ENCODE measurements around the gene C16orf96. TPM values are rescaled to one million over a fixed set of nuclear protein-coding genes. Genes with fewer than 3 reads are reported as not detected.

Gene C16orf96
- total RNA-seq, 1 experiment from 2014 or later: 0.15 TPM

DNA sequence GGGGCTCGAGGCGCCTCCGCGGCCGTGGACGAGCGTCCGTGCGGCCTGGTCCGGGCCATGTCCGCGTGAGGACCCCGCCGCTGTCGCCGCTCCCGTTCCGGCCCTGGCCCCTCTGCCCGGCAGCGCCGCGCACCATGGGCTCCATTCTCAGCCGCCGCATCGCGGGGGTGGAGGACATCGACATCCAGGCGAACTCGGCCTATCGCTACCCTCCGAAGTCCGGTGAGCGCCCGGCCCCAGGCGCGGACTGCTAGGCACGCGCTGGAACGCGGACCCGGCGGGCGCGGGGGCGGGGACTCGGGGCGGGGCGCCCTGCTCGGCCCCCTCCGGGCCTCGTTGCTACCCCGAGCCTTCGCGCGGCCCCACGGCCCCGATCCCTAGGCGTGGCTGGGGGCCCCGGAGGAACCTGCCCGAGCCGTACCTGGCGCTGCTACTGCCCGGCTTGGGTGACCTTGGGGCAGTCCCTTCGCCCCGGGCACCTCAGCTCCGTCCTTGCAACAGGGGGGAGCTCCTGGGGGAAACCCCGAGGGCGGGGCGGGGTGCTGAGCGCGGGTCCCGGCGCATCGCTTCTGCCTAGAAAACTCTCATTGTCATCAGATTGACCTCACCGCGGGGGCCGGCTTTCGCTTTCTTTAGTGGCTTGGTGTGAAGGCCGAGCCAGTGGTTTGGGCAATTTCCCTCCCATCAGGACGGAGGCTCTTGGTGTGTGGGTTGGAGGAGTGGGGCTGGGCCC lies 68.9 kb downstream of the C16orf96 start:
- Histone ChIP-seq H3K27ac (peak overlapping the region; percentile 20; the same call in 1 of the 2 replicates), H3K4me1 (replicated peaks; ENCODE audit: insufficient read depth) (peaks cover 7% of the 10 kb centered on the region), H3K27me3 (ENCODE audit: insufficient read depth, low read depth) (no peaks in the 10 kb centered on the region), H3K9me2 (ENCODE audit: insufficient read depth) (no peaks in the 10 kb centered on the region), H3F3A (ENCODE audit: insufficient read depth, low read depth) (peaks cover 6% of the 10 kb centered on the region; the same call in 1 of the 2 replicates), H3K9me3 (ENCODE audit: insufficient read depth, low read depth) (no peaks in the 10 kb centered on the region), H3K4me3 (peak overlapping the region; percentile 99), H2AFZ (peak overlapping the region; percentile 93), H3K36me3 (ENCODE audit: low read depth) (no peaks in the 10 kb centered on the region), H3K79me2 (ENCODE audit: low read depth) (peaks cover 52% of the 10 kb centered on the region), H4K20me1 (ENCODE audit: insufficient read depth) (peaks cover 25% of the 10 kb centered on the region), H3K4me2 (peak overlapping the region; percentile 97)
- ChIA-PET POLR2A (ENCODE audit: unreplicated experiment) (no interaction called here), CTCF (interaction anchor here (0.6 to 2.4 kb wide), 10 partner anchors 9 to 334 kb away, joined by 3 to 13 read pairs (median 4); no protein-coding TSS in a partner anchor)
- DNase-seq: peak in 1 of 2 experiments; percentile 55
- intact Hi-C loops (cut with micrococcal nuclease; ENCODE audit: unreplicated experiment): loop anchor here (1.0 kb wide), 2 partner anchors 56 to 108 kb away; no protein-coding TSS in a partner anchor
- TF ChIP-seq, protein P1, sequence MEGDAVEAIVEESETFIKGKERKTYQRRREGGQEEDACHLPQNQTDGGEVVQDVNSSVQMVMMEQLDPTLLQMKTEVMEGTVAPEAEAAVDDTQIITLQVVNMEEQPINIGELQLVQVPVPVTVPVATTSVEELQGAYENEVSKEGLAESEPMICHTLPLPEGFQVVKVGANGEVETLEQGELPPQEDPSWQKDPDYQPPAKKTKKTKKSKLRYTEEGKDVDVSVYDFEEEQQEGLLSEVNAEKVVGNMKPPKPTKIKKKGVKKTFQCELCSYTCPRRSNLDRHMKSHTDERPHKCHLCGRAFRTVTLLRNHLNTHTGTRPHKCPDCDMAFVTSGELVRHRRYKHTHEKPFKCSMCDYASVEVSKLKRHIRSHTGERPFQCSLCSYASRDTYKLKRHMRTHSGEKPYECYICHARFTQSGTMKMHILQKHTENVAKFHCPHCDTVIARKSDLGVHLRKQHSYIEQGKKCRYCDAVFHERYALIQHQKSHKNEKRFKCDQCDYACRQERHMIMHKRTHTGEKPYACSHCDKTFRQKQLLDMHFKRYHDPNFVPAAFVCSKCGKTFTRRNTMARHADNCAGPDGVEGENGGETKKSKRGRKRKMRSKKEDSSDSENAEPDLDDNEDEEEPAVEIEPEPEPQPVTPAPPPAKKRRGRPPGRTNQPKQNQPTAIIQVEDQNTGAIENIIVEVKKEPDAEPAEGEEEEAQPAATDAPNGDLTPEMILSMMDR (conservative IDR thresholded peaks at IDR 0.05): no peak
- no peak for TF ChIP-seq EZH2 (IDR thresholded peaks at IDR 0.05; ENCODE audit: low read depth)
- BruUV-seq (replicated peaks): no TSS peak

DNA sequence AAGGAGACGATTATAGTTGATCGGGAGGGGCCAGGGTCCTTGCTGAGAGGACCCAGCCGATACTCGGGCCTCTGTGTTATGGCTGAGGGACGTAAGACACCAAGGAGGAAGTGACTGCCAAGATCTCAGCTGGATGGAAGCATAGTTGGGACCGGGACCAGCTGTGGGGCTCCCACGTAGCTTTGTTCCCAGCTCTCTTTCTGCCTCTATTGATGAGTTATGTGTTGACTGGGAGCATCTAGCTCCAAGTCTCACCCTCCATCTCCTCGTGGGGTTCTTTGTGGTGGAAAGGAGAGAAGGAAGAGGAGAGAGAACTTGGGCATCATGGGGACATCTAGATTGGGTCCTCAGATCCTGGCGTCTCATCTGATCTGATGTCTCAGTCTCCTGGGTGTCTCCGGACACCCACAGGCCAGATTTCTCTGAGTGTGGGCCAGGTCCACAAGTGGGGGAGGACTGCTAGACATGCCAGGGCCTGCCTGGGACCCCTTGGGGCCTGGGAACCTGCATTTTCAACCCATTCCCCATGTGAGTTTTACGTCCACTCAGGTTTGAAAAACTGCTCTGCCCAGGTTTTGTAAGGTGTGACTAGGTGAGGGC lies 69.5 kb downstream of the C16orf96 start:
- TF ChIP-seq, protein P1 (conservative IDR thresholded peaks at IDR 0.05): no peak
- TF ChIP-seq EZH2 (IDR thresholded peaks at IDR 0.05; ENCODE audit: low read depth): no peak
- BruUV-seq (replicated peaks): TSS peak; percentile 35
- H3K4me1 ChIP-seq (replicated peaks; ENCODE audit: insufficient read depth): peaks cover 7% of the 10 kb centered on the region
- H3F3A ChIP-seq (ENCODE audit: insufficient read depth, low read depth): peaks cover 6% of the 10 kb centered on the region; the same call in 1 of the 2 replicates
- ChIA-PET POLR2A (ENCODE audit: unreplicated experiment) (no interaction called here), CTCF (interaction anchor here (1.2 to 2.4 kb wide), 2 partner anchors 9 to 57 kb away, joined by 3 to 13 read pairs; no protein-coding TSS in a partner anchor)
- H3K79me2 ChIP-seq (ENCODE audit: low read depth): peaks cover 58% of the 10 kb centered on the region
- H3K9me2 ChIP-seq (ENCODE audit: insufficient read depth): no peaks in the 10 kb centered on the region
- peak overlapping the region; percentile 20; the same call in 1 of the 2 replicates for H3K27ac ChIP-seq
- peak overlapping the region; percentile 97 for H3K4me2 ChIP-seq
- intact Hi-C loops (cut with micrococcal nuclease; ENCODE audit: unreplicated experiment): no loop called here
- peak overlapping the region; percentile 93 for H2AFZ ChIP-seq
- H3K4me3 ChIP-seq: peak overlapping the region; percentile 99
- H4K20me1 ChIP-seq (ENCODE audit: insufficient read depth): peaks cover 25% of the 10 kb centered on the region
- no peak for DNase-seq
- H3K9me3 ChIP-seq (ENCODE audit: insufficient read depth, low read depth): 0 out of 2 replicates have a peak, but pooled peaks cover under 1% of the 10 kb centered on the region
- no peaks in the 10 kb centered on the region for H3K36me3 ChIP-seq (ENCODE audit: low read depth)
- H3K27me3 ChIP-seq (ENCODE audit: insufficient read depth, low read depth): no peaks in the 10 kb centered on the region

DNA sequence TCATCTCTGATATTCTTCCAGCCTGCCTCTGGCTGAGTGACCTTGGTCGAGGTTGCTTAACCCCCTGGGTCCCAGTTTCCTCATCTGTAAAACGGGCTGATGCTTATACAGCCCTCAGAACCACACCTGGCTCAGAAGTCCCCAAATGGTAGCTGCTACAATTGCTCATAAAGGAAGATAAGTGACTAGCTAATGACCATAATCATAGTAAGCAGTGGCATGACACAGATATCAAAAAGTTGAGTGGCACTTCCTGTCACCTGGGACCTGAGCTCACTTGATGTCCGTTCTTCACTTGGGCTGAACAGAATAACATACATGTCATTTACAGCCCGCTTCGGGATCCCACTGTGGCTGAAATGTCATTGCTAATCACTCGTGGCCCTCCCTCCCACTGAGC lies 70.3 kb downstream of the C16orf96 start:
- H3K36me3 ChIP-seq (ENCODE audit: low read depth): no peaks in the 10 kb centered on the region
- intact Hi-C loops (cut with micrococcal nuclease; ENCODE audit: unreplicated experiment): no loop called here
- peaks cover 66% of the 10 kb centered on the region for H3K79me2 ChIP-seq (ENCODE audit: low read depth)
- BruUV-seq (replicated peaks): no TSS peak
- H3K4me1 ChIP-seq (replicated peaks; ENCODE audit: insufficient read depth): peaks cover 7% of the 10 kb centered on the region
- peak overlapping the region; percentile 99; the same call in 1 of the 2 replicates for H3K4me3 ChIP-seq
- H3F3A ChIP-seq (ENCODE audit: insufficient read depth, low read depth): peaks cover 12% of the 10 kb centered on the region
- no peaks in the 10 kb centered on the region for H3K27me3 ChIP-seq (ENCODE audit: insufficient read depth, low read depth)
- H3K4me2 ChIP-seq: peak overlapping the region; percentile 97
- peaks cover 25% of the 10 kb centered on the region for H4K20me1 ChIP-seq (ENCODE audit: insufficient read depth)
- TF ChIP-seq EZH2 (IDR thresholded peaks at IDR 0.05; ENCODE audit: low read depth): no peak
- TF ChIP-seq, protein P1 (conservative IDR thresholded peaks at IDR 0.05): no peak
- POLR2A ChIA-PET (ENCODE audit: unreplicated experiment): no interaction called here
- H3K27ac ChIP-seq: no peak overlapping the region
- no peak for DNase-seq
- CTCF ChIA-PET: no interaction called here
- H3K9me3 ChIP-seq (ENCODE audit: insufficient read depth, low read depth): 0 out of 2 replicates have a peak, but pooled peaks cover 4% of the 10 kb centered on the region
- H3K9me2 ChIP-seq (ENCODE audit: insufficient read depth): no peaks in the 10 kb centered on the region
- no peak overlapping the region for H2AFZ ChIP-seq
